ENCODE data around the gene LTF. TPM values are rescaled to one million over a fixed set of nuclear protein-coding genes. Genes with fewer than 3 reads are reported as not detected.

The LTF gene
- total RNA-seq: not detected in 2 replicates

- intact Hi-C loops (cut with micrococcal nuclease): no loop called here
- no peak within 1 kb of the TSS for H3K4me3 Mint-ChIP-seq
- no peak for DNase-seq (ENCODE audit: low spot score)
Measured at GRCh38 chr3:46464326-46465195, at the start of gene LTF. Gene LTF, minus strand, starts transcription at chr3:46464905. Its CDS starts 38 bp downstream, at chr3:46464867.

GRCh38 chr3:46512191-46512749, 47.6 kb upstream of the LTF start:
- no peaks in the 10 kb centered on the region for H3K4me1 Mint-ChIP-seq (ENCODE audit: low read depth)
- H3K27ac Mint-ChIP-seq: no peak overlapping the region
- no peak for DNase-seq (ENCODE audit: low spot score)

More at GRCh38 chr3:46464326-46465195, at the start of gene LTF:
- Mint-ChIP-seq H3K9me3 (no peaks in the 10 kb centered on the region), H3K36me3 (ENCODE audit: low read depth) (no peaks in the 10 kb centered on the region), H3K27me3 (ENCODE audit: insufficient read depth) (peaks cover 68% of the 10 kb centered on the region), H3K4me1 (ENCODE audit: low read depth) (no peaks in the 10 kb centered on the region), H3K27ac (no peak within 1 kb of the TSS)

GRCh38 chr3:46509661-46510187, 45.0 kb upstream of the LTF start:
- intact Hi-C loops (cut with micrococcal nuclease): no loop called here
- Mint-ChIP-seq H3K4me3 (no peak overlapping the region), H3K36me3 (ENCODE audit: low read depth) (no peaks in the 10 kb centered on the region), H3K27ac (no peak overlapping the region), H3K4me1 (ENCODE audit: low read depth) (no peaks in the 10 kb centered on the region), H3K9me3 (no peaks in the 10 kb centered on the region), H3K27me3 (ENCODE audit: insufficient read depth) (peaks cover 23% of the 10 kb centered on the region)
- DNase-seq (ENCODE audit: low spot score): no peak

More at GRCh38 chr3:46512191-46512749, 47.6 kb upstream of the LTF start:
- Mint-ChIP-seq H3K27me3 (ENCODE audit: insufficient read depth) (peaks cover 21% of the 10 kb centered on the region), H3K4me3 (no peak overlapping the region), H3K36me3 (ENCODE audit: low read depth) (no peaks in the 10 kb centered on the region), H3K9me3 (no peaks in the 10 kb centered on the region)
- intact Hi-C loops (cut with micrococcal nuclease): no loop called here

- H3K27ac Mint-ChIP-seq: no peak overlapping the region
- intact Hi-C loops (cut with micrococcal nuclease): no loop called here
- H3K9me3 Mint-ChIP-seq: no peaks in the 10 kb centered on the region
- peaks cover 21% of the 10 kb centered on the region for H3K27me3 Mint-ChIP-seq (ENCODE audit: insufficient read depth)
- DNase-seq (ENCODE audit: low spot score): no peak
- no peaks in the 10 kb centered on the region for H3K4me1 Mint-ChIP-seq (ENCODE audit: low read depth)
- H3K4me3 Mint-ChIP-seq: no peak overlapping the region
- H3K36me3 Mint-ChIP-seq (ENCODE audit: low read depth): no peaks in the 10 kb centered on the region
Measured at GRCh38 chr3:46508850-46509591, 44.3 kb upstream of the LTF start.

- no peaks in the 10 kb centered on the region for H3K4me1 Mint-ChIP-seq (ENCODE audit: low read depth)
- intact Hi-C loops (cut with micrococcal nuclease): no loop called here
- H3K27me3 Mint-ChIP-seq (ENCODE audit: insufficient read depth): peaks cover 14% of the 10 kb centered on the region
- H3K36me3 Mint-ChIP-seq (ENCODE audit: low read depth): no peaks in the 10 kb centered on the region
- no peak for DNase-seq (ENCODE audit: low spot score)
- no peaks in the 10 kb centered on the region for H3K9me3 Mint-ChIP-seq
- no peak overlapping the region for H3K27ac Mint-ChIP-seq
- no peak overlapping the region for H3K4me3 Mint-ChIP-seq
Measured at GRCh38 chr3:46506526-46506925, 41.8 kb upstream of the LTF start.

GRCh38 chr3:46505953-46506352, 41.2 kb upstream of the LTF start:
- Mint-ChIP-seq H3K27ac (no peak overlapping the region), H3K4me3 (no peak overlapping the region), H3K27me3 (ENCODE audit: insufficient read depth) (peaks cover 12% of the 10 kb centered on the region), H3K36me3 (ENCODE audit: low read depth) (no peaks in the 10 kb centered on the region), H3K4me1 (ENCODE audit: low read depth) (no peaks in the 10 kb centered on the region), H3K9me3 (no peaks in the 10 kb centered on the region)
- no peak for DNase-seq (ENCODE audit: low spot score)
- intact Hi-C loops (cut with micrococcal nuclease): no loop called here

- Mint-ChIP-seq H3K4me3 (no peak overlapping the region), H3K27me3 (ENCODE audit: insufficient read depth) (peaks cover 6% of the 10 kb centered on the region), H3K27ac (no peak overlapping the region), H3K4me1 (ENCODE audit: low read depth) (no peaks in the 10 kb centered on the region), H3K9me3 (no peaks in the 10 kb centered on the region), H3K36me3 (ENCODE audit: low read depth) (no peaks in the 10 kb centered on the region)
- no peak for DNase-seq (ENCODE audit: low spot score)
- intact Hi-C loops (cut with micrococcal nuclease): no loop called here
Measured at GRCh38 chr3:46504789-46505188, 40.1 kb upstream of the LTF start.

- DNase-seq (ENCODE audit: low spot score): no peak
- Mint-ChIP-seq H3K4me1 (ENCODE audit: low read depth) (no peaks in the 10 kb centered on the region), H3K36me3 (ENCODE audit: low read depth) (no peaks in the 10 kb centered on the region), H3K9me3 (no peaks in the 10 kb centered on the region), H3K27ac (no peak overlapping the region), H3K4me3 (no peak overlapping the region), H3K27me3 (ENCODE audit: insufficient read depth) (peaks cover 9% of the 10 kb centered on the region)
- intact Hi-C loops (cut with micrococcal nuclease): no loop called here
Measured at GRCh38 chr3:46503200-46503874, 38.6 kb upstream of the LTF start.

GRCh38 chr3:46501702-46502101, 37.0 kb upstream of the LTF start:
- intact Hi-C loops (cut with micrococcal nuclease): no loop called here
- no peak overlapping the region for H3K4me3 Mint-ChIP-seq
- DNase-seq (ENCODE audit: low spot score): no peak
- no peak overlapping the region for H3K27ac Mint-ChIP-seq
- H3K4me1 Mint-ChIP-seq (ENCODE audit: low read depth): no peaks in the 10 kb centered on the region
- peaks cover 4% of the 10 kb centered on the region for H3K27me3 Mint-ChIP-seq (ENCODE audit: insufficient read depth)
- no peaks in the 10 kb centered on the region for H3K9me3 Mint-ChIP-seq
- H3K36me3 Mint-ChIP-seq (ENCODE audit: low read depth): no peaks in the 10 kb centered on the region

- no peaks in the 10 kb centered on the region for H3K36me3 Mint-ChIP-seq (ENCODE audit: low read depth)
- no peaks in the 10 kb centered on the region for H3K9me3 Mint-ChIP-seq
- H3K4me3 Mint-ChIP-seq: no peak overlapping the region
- H3K27me3 Mint-ChIP-seq (ENCODE audit: insufficient read depth): peaks cover 4% of the 10 kb centered on the region
- peaks cover 2% of the 10 kb centered on the region for H3K4me1 Mint-ChIP-seq (ENCODE audit: low read depth)
- H3K27ac Mint-ChIP-seq: no peak overlapping the region
- no peak for DNase-seq (ENCODE audit: low spot score)
- intact Hi-C loops (cut with micrococcal nuclease): no loop called here
Measured at GRCh38 chr3:46500656-46501635, 36.2 kb upstream of the LTF start.

- intact Hi-C loops (cut with micrococcal nuclease): no loop called here
- Mint-ChIP-seq H3K9me3 (no peaks in the 10 kb centered on the region), H3K27ac (no peak overlapping the region), H3K27me3 (ENCODE audit: insufficient read depth) (peaks cover 3% of the 10 kb centered on the region), H3K4me3 (no peak overlapping the region), H3K36me3 (ENCODE audit: low read depth) (no peaks in the 10 kb centered on the region), H3K4me1 (ENCODE audit: low read depth) (peaks cover 5% of the 10 kb centered on the region)
- DNase-seq (ENCODE audit: low spot score): no peak
Measured at GRCh38 chr3:46498916-46499519, 34.3 kb upstream of the LTF start.

Measured in activated T-helper 1 cell treated with anti-CD3 and anti-CD28 coated beads, Interleukin-12 subunit alpha, Interleukin-12 subunit beta, Interleukin-2, Interleukin-4 antibody, amounts not matched to agents 30 ng/mL and 10 ng/mL and 1 ng/mL, durations not matched to agents 14 hours and 24 hours and 36 hours (primary cell).